Measurements from ENCODE around the gene PCNA.
"Not testable (repeated sequence)": the region's sequence is repeated elsewhere in the genome, so short reads cannot be mapped to it uniquely, and the experiment has no call there.

Gene PCNA

DNA sequence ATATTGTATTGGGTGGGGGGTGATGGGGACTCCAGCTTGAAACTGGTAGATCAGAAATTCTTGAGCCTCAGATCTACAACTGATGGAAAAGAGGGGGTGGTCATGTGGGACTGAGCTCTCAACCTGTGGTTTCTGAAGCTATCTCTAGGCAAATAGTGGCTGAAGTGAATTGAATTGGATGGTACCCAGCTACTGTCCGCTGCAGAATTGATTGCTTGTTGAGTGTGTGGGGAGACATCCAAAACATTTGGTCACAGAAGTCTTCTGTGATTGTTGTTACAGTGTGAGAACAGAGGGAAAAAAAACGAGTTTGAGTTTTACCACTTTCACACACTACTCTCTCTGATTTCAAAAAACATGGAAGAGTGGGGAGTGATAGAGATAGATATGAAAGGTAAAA, 21.9 kb upstream of the PCNA start:
- DNase-seq: no peak

DNA sequence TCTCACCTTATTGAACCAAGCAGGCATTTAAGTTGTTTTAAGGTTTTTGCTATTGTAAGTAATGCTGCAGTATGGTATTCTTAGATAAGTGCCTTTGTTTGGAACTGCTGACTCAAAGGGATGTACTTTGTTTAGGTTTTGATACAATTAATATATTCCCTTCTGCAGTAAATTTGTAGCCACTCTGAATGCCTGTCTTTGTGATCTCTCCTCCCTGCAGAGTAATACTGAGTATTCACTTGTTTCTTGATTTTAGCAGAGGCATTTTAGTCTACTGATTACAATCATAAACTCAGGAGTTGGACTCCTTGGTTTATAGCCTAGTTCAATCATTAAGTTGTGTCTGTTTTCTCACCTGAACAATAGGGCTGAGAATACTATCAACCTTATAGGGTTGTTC, 20.4 kb upstream of the PCNA start:
- no peak for DNase-seq

DNA sequence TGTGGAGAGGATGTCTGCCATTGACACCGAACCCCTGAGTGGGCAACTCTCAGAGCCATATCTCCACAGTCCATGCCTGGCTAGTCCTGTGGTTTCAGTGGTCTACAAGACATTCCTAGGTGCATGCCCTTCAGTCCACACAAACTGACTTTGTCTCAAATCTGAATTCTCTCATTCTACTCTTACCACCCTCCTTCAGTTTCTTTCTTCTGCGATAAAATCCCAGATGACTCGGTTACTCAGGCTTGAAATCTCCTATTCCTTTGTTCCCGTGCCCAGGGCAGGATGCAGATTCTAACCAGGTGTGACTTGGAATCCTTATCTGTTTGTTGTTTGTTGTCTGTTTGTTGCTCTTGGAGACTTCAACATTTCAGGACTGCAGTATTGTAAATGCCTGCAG, 16.3 kb upstream of the PCNA start:
- DNase-seq: no peak

DNA sequence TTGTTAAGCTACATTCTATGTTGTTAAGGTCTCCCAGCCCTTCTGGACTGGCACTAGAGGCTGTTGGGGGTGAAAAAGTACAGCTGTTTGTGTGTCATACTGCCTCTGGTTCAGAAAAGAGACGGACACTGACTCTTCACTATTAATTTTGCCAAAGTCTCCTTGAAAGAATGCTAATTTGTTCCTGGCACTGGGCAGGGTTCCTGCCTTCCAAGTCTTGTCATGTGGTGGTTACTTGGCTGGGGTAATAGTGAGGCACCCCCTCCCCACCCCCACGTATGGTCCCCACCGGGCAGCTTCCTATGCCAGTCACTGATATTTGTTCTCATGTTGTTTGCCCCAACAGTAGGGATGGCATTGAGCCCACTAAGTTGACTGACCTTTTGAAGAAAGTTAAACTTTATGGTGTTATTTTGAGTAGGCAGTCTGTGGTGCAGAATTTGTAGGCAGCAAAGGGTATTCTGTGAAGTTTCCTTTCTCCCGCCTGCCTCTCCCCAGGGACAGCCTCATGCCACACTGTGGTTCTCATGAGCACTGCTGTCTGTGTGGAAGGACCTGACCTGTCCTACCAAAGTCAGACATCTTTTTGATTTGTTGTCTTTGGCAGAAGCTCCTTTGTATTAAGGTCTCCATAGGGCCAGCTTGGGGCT, 15.7 kb upstream of the PCNA start:
- no peak for DNase-seq

DNA sequence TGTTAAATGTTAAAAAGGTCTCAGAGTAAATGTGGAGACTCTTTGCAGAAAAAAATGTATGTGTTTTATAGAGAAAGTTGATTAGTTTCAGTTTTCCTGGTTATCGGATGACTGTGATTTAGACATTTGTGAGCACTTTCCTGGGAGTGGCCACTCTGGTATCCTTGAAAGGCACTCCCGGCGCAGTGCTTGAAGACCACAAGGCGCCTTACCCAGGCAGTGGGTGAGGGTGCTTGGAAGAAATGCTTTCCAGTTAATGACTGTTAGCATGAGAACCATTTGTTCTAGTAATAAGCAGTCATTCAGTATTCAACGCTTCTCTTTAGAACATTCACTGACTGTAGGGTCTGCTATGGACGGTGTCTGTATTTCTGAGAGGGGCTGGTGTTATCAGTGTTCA, 14.2 kb upstream of the PCNA start:
- DNase-seq: no peak

DNA sequence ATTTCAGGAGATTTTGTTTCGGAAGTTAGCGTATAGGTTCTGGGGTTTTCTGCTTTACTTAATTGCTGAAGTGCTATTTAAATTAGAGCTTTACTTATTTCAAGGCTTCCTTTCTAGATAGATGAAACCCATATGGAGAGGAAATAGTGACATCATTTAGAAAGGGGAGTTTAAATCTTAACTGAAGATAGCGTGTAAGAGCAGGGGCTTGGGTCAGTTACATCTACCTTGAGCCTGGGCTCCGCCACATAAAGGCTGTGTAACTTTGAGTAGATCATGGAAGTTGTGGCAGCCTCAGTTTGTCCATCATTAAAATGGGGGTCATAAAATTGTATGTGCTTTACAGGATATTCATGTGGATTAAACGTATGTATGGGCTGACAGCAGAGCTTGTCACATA, 11.7 kb upstream of the PCNA start:
- DNase-seq: no peak

DNA sequence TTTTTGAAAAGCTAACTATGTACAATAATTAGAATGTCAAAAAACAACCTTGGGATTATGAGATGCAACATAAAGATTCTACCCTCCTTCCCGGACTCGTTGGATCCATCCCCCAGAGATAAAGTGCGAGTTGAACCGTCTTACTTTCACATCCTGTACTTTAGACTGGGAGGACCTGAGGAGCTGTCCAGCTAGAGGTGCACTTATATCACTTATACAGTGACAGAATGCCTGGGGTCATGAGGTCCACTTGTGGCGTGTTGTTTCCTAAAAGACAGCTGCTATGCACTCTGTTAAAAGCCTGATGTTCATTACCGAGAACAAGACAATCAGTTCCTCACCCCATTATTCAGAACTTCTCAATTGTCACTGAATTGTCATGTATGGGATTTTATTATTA, 9.1 kb upstream of the PCNA start:
- no peak for DNase-seq

DNA sequence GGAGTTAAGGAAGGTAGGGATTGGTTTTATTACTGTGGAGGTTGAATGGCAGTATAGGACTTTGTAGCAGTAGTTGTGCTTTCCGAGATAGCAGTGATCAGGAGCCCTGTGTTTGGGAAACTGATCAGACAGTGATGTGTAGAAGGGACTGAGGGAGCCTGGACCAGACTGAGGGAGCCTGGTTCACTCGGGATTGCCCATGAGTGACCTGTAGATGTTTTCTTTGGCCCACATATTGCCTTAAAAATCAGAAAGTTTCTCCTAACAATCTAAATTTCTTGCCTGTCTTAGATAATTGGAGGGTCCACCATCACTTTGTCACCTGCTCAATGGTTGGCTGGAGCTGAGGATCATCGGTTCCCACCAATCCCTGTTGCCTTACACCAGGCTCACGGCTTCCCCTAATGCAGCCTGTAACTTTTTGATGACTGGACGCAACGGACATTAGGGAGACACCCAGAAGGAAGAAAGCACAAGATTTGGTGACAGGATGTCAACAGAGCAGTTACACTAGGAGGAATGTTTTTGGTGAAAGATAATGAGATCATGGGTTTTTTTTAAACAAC, 8.2 kb upstream of the PCNA start:
- DNase-seq: no peak

DNA sequence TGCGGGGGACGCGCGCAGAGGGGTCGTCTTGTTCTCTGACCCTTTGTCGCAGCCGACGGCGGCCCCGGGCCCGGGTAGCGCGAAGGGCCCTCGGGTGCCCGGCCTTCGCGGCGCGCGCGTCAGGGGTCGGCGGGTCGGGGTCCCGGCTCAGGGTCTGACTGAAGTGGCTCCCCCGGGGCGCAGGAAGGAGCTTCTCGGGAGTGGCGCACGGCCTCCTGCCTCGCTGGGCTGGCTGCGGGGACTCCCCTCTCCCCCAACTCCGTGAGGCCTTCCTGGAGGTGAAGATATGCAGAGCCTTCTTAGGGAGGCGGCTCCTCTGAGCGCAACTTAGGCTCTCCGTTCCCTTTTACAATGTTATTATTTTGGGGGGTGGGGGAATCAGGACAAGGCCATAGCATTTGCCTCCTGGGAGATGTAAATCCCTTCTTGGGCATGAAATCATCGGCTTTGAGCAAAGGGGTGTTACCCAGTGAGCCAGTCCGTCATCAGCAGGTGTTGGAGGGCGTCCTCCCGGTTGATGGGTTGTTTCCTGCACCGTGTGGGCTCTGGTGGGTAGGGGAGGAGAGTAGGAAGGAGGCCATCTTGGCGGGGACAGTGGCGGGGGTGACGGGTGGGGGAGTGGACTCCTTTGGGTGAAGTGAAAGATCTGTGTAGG, 7.6 kb upstream of the PCNA start:
- peak; percentile 66 for DNase-seq

DNA sequence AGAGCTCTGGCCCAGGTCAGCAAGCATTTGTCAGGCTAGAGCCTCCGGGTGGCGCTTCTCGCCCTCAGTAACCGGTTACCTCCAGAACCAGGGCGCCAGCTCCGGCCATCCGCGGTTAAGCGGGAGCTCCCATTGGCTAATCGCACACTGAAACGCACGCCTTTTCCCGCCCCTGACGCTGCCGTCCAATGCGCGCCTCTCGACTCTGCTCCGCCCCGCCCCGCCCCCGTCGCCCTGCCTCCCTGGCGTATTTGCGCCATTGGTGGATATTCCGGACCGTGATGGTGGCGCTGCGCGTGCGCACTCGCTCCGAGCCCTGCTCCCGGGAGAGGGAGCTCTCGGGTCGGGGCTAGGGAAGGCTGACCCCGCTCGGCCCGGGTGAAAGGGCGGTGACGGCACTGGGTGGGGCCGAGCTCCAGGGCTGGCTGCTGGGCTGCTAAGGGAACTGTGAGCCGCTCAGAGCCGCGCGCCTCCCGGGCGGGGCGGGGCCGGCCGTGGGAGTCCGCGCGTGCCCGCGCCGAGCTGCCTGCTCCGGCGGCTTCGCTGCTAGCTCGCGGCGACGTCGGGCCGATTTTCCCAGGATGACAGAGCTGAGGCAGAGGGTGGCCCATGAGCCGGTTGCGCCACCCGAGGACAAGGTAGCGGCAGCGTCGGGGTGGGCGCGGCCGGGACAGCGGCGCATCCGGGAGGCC, 6.9 kb upstream of the PCNA start, which contains the start of gene CDS2:
Gene CDS2 (plus strand): TSS at position 497 of the 692 bp plus-strand sequence. CDS start 85 bp downstream, at position 582.
- peak; percentile 100 for DNase-seq

DNA sequence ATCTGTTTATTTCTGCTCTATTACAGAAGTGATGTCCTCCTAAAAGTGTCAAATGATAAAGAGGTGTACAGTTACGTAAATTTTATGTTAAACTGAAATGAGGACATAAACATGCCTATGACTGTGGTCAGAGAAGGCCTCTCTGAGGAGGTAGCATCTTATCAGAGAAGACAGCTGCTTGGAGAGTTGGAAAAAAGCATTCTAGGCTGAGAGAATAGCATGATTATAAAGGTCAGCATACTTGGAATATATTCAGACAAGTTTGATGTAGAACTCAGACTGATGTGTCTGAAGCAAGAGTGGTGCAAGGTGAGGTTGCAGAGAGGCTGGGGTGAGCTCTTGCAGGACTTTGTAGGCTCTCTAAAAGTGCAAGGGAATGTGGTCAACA, 3.1 kb upstream of the PCNA start:
- DNase-seq: no peak

DNA sequence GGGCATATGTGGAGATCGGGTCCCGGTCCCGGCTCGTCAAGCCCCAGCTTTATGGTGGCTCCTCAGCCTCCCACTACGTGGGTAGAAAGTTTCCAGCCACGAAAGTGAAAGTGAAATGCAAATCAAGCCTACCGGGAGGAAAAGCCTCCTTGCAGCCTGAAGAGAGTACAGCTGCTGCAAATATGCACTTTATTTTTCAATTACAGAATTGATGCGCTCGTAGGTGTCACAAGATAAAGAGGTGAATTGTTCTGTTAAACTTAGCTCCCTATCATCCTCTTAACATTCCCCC, 373 bp upstream of the PCNA start:
- DNase-seq: no peak

DNA sequence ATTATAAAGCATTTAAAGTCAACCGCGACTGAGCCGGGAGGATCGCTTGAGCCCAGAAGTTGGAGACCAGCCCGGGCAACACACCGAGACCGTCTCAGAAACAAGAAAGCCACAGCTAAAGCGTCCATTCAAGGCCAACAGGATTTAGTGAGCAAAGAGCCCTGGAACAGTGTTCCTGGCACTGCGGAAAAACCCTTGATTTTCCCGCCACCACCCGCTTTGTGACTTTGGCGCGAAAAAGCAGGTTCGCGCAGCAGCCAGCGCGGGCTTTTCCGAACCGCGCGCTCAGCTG, 669 bp downstream of the PCNA start:
- DNase-seq: no peak

DNA sequence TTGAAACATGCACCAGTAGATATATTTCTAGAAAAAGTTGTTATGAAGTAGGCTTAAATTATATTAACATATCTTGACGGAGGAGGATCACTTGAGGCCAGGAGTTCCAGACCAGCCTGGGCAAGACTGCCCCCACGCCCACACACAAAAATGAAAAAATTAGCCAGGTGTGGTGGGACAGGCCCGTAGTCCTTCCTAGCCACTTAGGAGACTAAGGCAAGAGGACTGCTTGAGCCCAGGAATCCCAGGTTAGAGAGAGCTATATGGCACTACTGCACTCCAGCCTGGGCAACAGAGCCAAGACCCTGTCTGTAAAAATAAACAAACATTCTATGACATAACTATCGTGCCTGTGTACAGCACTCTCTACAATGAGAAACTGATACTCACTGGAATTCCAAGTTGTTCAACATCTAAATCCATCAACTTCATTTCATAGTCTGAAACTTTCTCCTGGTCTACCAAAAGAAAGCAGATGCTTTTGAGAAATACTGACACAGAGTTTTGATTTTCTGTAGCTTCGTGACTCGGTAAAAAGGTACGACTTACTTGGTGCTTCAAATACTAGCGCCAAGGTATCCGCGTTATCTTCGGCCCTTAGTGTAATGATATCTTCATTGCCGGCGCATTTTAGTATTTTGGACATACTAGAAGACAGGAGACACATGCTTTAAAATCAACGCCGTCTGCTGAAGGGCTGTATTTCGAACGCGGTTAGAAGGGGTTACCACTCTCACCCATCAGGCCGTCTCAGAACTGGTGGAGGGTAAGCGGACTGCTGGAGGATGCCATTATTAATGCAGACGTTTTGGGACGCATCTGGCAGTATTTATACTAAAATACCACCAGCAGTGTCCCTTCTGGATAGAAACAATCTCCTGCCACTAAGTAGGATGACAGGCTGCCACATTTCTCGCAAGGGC, 1.3 kb downstream of the PCNA start:
- no peak for DNase-seq

DNA sequence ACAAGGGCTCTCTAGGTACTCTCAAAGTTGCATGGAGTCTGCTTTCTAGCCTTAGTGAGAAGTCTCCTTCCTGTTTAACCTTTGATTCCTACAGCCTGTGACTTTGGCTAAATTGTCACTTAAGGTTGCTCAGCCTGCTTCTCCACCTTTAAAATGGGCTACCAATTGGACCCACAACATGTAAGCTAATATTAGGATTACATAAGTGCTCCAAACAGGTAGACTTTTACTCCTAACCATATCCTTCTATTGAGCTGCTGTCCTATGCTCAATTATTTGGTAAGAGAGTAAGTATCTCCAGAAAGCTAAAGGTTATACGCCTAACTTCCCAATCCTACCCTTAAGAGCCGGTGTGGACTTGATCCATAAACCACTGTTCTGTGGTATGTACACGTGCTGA, 2.9 kb downstream of the PCNA start:
- DNase-seq: no peak

DNA sequence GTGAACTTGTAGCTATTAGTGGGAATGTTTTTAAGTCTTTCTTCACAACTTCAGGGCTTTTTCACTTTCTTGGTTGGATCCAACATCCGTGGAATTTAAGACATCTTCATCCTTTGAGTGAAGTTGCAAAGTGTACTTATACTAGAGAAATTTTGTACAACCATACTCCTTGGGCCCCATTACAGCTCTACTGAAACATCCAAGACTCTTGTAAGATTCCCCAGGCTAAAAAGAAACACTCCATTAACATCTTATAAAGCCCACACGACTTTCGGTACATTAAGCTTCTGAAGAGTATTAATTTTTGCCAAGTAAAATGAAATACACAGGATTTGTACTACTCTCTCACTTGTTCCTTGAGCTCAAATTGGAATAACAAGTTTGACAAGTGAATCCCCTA, 5.4 kb downstream of the PCNA start:
- DNase-seq: no peak

DNA sequence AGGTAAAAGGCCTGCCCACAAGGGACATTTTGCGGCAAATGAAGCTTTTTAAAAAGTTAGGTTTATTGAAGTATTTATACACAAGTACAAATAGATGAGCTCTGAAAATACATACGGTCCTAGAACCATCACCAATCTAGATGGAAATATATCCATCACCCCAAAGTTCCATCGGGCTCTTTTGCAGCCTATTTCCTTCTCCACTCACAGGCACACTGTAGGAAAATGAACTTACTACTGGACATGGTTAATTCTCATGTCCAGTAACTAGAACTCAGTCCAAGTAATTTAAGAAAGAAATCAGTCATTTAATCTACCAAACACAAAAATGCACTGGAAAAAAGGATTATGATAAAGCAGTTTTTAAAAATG, 6.2 kb downstream of the PCNA start:
- DNase-seq: no peak

DNA sequence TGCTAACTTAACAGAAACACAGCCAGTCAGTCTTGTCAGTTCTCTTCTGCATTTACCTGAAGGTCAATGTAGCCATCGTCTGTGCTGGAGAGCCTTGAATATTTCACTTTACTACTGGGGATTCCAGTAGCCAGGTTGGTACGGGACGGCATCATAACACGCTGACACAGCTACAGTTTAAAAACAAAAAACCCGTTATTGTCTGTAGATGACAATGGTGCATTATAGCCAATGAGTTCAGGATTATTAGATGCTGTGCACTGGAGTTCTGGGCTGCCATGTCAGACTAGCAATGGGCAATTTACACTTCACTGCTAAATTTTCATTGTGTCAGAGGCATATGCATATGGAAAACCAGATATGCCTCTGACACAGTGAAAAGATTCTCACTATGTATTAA, 10.5 kb downstream of the PCNA start:
- DNase-seq: no peak

DNA sequence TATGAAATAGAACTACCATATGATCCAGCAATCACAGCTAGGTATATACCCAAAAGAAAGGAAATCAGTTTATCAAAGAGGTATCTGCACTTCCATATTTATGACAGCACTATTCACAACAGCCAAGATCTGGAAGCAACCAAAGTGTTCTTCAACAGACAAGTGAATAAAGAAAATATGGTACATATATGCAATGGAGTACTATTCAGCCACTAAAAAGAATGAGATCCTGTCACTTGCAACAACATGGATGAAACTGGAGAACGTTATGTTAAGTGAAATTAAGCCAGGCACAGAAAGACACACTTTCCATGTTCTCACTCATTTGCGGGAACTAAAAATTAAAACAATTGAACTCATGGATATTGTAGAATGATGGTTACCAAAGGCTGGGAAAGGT, 15.3 kb downstream of the PCNA start:
- DNase-seq: no peak

DNA sequence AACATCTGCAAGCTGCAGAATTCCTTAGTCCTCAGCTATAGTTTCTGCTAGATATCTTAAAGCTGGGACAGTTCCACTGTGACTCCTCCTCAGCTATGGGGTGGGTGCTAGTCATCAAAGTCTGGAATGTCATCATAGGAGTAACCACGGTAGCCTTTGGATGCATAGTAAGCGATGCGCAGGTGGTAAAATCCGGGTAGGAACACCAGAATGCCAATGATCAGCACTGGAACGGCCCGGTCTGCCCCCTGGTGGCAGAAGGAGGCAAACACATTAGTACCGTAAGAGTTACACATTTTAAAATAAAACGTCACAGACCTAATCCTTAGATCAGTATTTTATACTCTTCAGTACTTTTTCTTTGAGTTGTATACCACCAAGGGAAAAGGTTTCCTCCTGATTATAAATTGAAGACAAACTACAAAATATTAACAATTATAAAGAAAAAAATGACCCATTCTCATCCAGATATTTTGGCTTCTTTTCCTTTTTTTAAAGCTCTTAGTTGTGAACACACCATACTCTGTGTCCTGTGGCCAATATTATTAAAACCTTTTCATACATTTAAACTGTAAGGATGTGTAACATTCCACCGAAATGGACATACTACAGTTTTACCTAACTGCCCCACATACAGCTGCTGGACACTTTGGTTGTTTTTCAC, 18.9 kb downstream of the PCNA start:
- DNase-seq: peak; percentile 41

DNA sequence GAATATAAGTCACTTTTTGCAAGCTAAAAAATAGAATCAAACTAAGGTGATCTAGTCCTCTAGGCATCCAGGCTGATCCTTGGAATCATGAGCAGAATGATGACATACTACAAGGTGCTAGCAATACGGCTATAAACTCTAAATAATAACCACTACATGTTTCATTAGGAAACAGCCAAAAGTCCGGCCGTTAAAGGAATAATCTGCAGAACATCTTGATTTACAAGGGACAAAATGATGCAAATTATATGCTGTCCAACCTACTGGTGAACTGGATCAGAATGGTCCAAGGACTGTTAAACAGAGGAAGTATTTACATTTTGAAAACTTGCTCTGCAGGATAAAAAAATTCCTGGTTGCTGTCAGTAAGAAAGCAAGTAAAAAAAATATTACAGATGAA, 19.8 kb downstream of the PCNA start:
- not testable (repeated sequence) for DNase-seq

DNA sequence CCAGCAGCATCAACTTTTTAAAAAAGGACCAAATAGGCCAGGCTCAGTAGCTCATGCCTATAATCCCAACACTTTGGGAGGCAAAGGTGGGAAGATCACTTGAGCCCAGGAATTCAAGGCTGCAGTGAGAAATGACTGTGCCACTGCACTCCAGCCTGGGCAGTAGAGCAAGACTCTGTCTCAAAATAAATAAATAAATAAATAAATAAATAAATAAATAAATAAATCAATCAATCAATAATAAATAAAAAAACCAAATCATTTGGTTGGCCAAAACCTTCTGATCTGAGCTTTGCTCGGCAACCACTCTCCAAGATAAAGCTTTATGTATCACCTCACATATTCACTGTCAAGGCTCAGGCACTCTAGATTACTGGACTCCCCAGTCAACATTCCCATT, 20.7 kb downstream of the PCNA start:
- not testable (repeated sequence) for DNase-seq

DNA sequence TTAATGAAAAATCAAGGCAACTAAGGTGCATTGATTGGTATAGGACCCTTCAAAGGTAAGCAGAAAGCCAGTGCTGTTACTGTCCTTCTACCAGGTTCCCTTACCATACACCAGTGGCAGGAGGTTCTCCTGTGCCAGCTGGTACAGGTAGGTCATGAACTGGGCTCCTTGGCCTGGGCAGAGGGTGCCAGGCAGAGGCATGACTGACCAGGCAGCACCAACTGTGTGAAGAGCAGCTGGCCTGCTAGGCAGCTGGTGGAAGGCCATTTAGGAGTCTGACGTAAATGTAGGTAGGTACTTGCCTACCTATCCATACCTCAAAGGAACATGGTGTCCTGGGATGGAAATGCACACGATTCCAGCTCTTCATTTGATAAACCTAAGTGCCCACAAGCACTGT, 23.3 kb downstream of the PCNA start:
- DNase-seq: no peak
